ENCODE data around the gene MBLAC1.

Gene MBLAC1

GRCh38 chr7:100082978-100083377 lies 43.8 kb upstream of the MBLAC1 start:
- Mint-ChIP-seq H3K9me3 (peaks cover 20% of the 10 kb centered on the region), H3K27me3 (ENCODE audit: low read depth) (no peaks in the 10 kb centered on the region), H3K4me3 (peak overlapping the region; percentile 89 to 99 (median 95)), H3K27ac (peak overlapping the region; percentile 83 to 98 (median 91)), H3K4me1 (peaks cover 41% of the 10 kb centered on the region), H3K36me3 (ENCODE audit: low read depth) (peaks cover 36% of the 10 kb centered on the region)
- TF ChIP-seq CTCF (IDR thresholded peaks at IDR 0.05; ENCODE audit: unreplicated experiment in 3 of 3): no peak

GRCh38 chr7:100085515-100085914 lies 41.3 kb upstream of the MBLAC1 start:
- peaks cover 9% of the 10 kb centered on the region for H3K9me3 Mint-ChIP-seq
- peaks cover 13% of the 10 kb centered on the region for H3K36me3 Mint-ChIP-seq (ENCODE audit: low read depth)
- peak overlapping the region in 2 of 3 experiments; percentile 44 for H3K27ac Mint-ChIP-seq
- peaks cover 36% of the 10 kb centered on the region for H3K4me1 Mint-ChIP-seq
- peak overlapping the region in 2 of 3 experiments; percentile 37 to 53 for H3K4me3 Mint-ChIP-seq
- no peaks in the 10 kb centered on the region for H3K27me3 Mint-ChIP-seq (ENCODE audit: low read depth)
- TF ChIP-seq CTCF (IDR thresholded peaks at IDR 0.05; ENCODE audit: unreplicated experiment in 3 of 3): no peak

- Mint-ChIP-seq H3K9me3 (no peaks in the 10 kb centered on the region), H3K4me1 (peaks cover 24% of the 10 kb centered on the region), H3K36me3 (ENCODE audit: low read depth) (peaks cover 12% of the 10 kb centered on the region), H3K27ac (peak overlapping the region; percentile 80 to 98 (median 88)), H3K27me3 (ENCODE audit: low read depth) (no peaks in the 10 kb centered on the region), H3K4me3 (peak overlapping the region; percentile 62 to 85 (median 70))
- no peak for TF ChIP-seq CTCF (IDR thresholded peaks at IDR 0.05; ENCODE audit: unreplicated experiment in 3 of 3)
These were observed 39.6 kb upstream of the MBLAC1 start for GRCh38 chr7:100087055-100087750.

- Mint-ChIP-seq H3K4me1 (peaks cover 18% of the 10 kb centered on the region), H3K27ac (peak overlapping the region; percentile 92 to 98 (median 96)), H3K4me3 (peak overlapping the region; percentile 90 to 97 (median 96)), H3K27me3 (ENCODE audit: low read depth) (no peaks in the 10 kb centered on the region), H3K36me3 (ENCODE audit: low read depth) (peaks cover 22% of the 10 kb centered on the region), H3K9me3 (no peaks in the 10 kb centered on the region)
- no peak for TF ChIP-seq CTCF (IDR thresholded peaks at IDR 0.05; ENCODE audit: unreplicated experiment in 3 of 3)
These were observed 38.6 kb upstream of the MBLAC1 start for GRCh38 chr7:100088095-100088620.

- TF ChIP-seq CTCF (IDR thresholded peaks at IDR 0.05; ENCODE audit: unreplicated experiment in 3 of 3): no peak
- H3K27me3 Mint-ChIP-seq (ENCODE audit: low read depth): no peaks in the 10 kb centered on the region
- H3K36me3 Mint-ChIP-seq (ENCODE audit: low read depth): peaks cover 28% of the 10 kb centered on the region
- H3K4me3 Mint-ChIP-seq: peak within 1 kb of the TSS; percentile 90 to 97 (median 96)
- H3K9me3 Mint-ChIP-seq: no peaks in the 10 kb centered on the region
- H3K27ac Mint-ChIP-seq: peak within 1 kb of the TSS; percentile 92 to 98 (median 96)
- peaks cover 18% of the 10 kb centered on the region for H3K4me1 Mint-ChIP-seq
These were observed 37.9 kb upstream of the MBLAC1 start, which contains the start of gene COPS6 for GRCh38 chr7:100088621-100089457. Gene COPS6 (plus strand): TSS chr7:100088969. CDS start chr7:100088991, 22 bp downstream.

Data from nephron (organoid).